Smooth muscle cell (in vitro differentiated cells): ENCODE data around the gene BICC1. TPM values are rescaled to one million over a fixed set of nuclear protein-coding genes. Genes with fewer than 3 reads are reported as not detected.
A peak's percentile ranks its signal among the peaks of the same experiment; 100 is the strongest.

ENCODE experiments used
- DNase-seq: peaks from one replicate; lab custom pipeline; 2025; ENCODE audit not compliant: unreplicated experiment; lab: John Stamatoyannopoulos, UW
- H2AFZ ChIP-seq: fragments of 200-600 bp; sonication (generic); 2 replicates; pipeline ENCODE4 v1.6.0; 2016; ENCODE audit warnings: antibody characterized with exemption, low read depth, mild to moderate bottlenecking
- H3F3A ChIP-seq: fragments of 200-600 bp; sonication (generic); 2 replicates; pipeline ENCODE4 v1.6.0; 2017; ENCODE audit warnings: antibody characterized with exemption, low read depth
- H3K27ac ChIP-seq: fragments of 200-600 bp; sonication (generic); 2 replicates; pipeline ENCODE4 v1.5.1; 2016; ENCODE audit warnings: low read depth, mild to moderate bottlenecking
- H3K27me3 ChIP-seq: fragments of 200-600 bp; sonication (generic); 2 replicates; pipeline ENCODE4 v1.6.1; 2016; ENCODE audit warnings: low read depth, mild to moderate bottlenecking
- H3K36me3 ChIP-seq: fragments of 200-600 bp; sonication (generic); 2 replicates; pipeline ENCODE4 v1.5.1; 2016; ENCODE audit warnings: low read depth
- H3K4me1 ChIP-seq: fragments of 200-600 bp; sonication (generic); 2 replicates; pipeline ENCODE4 v1.5.1; 2016; ENCODE audit warnings: low read depth
- H3K4me2 ChIP-seq: fragments of 200-600 bp; sonication (generic); 2 replicates; pipeline ENCODE4 v1.6.0; 2016; ENCODE audit warnings: mild to moderate bottlenecking
- H3K4me3 ChIP-seq: fragments of 200-600 bp; sonication (generic); 2 replicates; pipeline ENCODE4 v1.5.1; 2016; ENCODE audit warnings: mild to moderate bottlenecking
- H3K79me2 ChIP-seq: fragments of 200-600 bp; sonication (generic); 2 replicates; pipeline ENCODE4 v1.6.0; 2016; ENCODE audit warnings: low read depth, mild to moderate bottlenecking
- H3K9ac ChIP-seq: fragments of 200-600 bp; sonication (generic); 2 replicates; pipeline ENCODE4 v1.6.0; 2016; ENCODE audit warnings: low read depth
- H3K9me3 ChIP-seq: fragments of 200-600 bp; sonication (generic); replicated peaks from 2 replicates; pipeline ENCODE4 v1.5.1; 2016; ENCODE audit warnings: low read depth
- H4K20me1 ChIP-seq: fragments of 200-600 bp; sonication (generic); 2 replicates; pipeline ENCODE4 v1.6.0; 2016; ENCODE audit warnings: low read depth
- WGBS: methylation state at CpG from one replicate; pipeline ENCODE4 v1.1.7; 2016; ENCODE audit warnings: low lambda C conversion rate; 5-methylcytosine and 5-hydroxymethylcytosine counted together
- polyA plus RNA-seq: library from polyadenylated mRNA; unstranded; fragments of >200 nt; fragmentation: Nextera tagmentation; extraction: Ambion mirVana; gene quantifications from 2 replicates; pipeline ENCODE4 v1.2.1, GENCODE V29; 2016
- total RNA-seq: library from RNA; depleted of rRNA; stranded (reverse); fragments of >200 nt; gene quantifications from 2 replicates; pipeline ENCODE4 v1.2.3, GENCODE V29; 2014
- TF ChIP-seq, protein P1 (sequence below): fragments of 200-600 bp; sonication (generic); IDR thresholded peaks from 2 replicates; pipeline ENCODE4 v1.5.1; 2017; ENCODE audit warnings: borderline replicate concordance, mild to moderate bottlenecking, antibody characterized with exemption; ENCODE audit not compliant: insufficient read depth, poor library complexity, severe bottlenecking

BICC1 gene
- total and polyA plus RNA-seq, 2 experiments from 2014 or later = 7.9 to 23.0 TPM

DNA sequence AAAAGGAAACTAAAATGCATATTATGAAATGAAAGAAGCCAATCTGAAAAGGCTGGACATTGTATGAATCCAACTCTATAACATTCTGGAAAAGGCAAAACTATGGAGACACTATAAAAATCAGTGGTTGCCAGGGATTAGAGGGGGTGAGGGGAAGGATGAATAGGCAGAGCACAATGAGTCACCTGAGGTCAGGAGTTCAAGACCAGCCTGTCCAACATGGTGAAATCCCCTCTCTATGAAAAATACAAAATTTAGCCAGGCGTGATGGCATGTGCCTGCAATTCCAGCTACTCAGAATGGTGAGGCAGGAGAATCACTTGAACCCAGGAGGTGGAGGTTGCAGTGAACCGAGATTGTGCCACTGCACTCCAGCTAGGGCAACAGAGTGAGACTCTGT lies 338.9 kb downstream of the BICC1 start:
- H3K27ac ChIP-seq = no peak overlapping the region

DNA sequence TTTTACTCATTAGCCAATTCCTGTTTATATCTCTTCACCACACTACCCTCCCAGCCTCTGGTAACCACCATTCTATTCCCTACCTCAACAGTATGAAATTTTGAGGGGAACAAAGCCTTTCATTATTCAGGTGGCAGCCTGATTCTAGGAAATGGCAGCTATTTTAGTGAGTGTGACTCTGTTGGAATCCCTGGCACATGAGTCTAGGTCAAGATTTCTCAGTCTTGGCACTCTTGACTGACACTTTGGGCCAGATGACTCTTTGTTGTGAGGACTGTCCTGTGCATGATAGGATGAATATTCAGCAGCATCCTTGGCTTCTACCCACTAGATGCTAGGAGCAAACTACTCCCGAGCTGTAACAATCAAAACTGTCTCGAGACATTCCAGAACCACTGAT lies 341.0 kb downstream of the BICC1 start:
- no peak for DNase-seq
- Histone ChIP-seq H3K79me2 (no peaks in the 10 kb centered on the region), H3K27me3 (no peaks in the 10 kb centered on the region), H3K4me2 (no peak overlapping the region), H3K27ac (no peak overlapping the region), H2AFZ (no peak overlapping the region), H3K4me3 (no peak overlapping the region), H3K36me3 (no peaks in the 10 kb centered on the region), H3F3A (no peaks in the 10 kb centered on the region), H3K9me3 (no peaks in the 10 kb centered on the region), H3K4me1 (peaks cover 4% of the 10 kb centered on the region), H3K9ac (no peak overlapping the region), H4K20me1 (no peaks in the 10 kb centered on the region)
- WGBS = 100% methylated on average over 2 of the region's 2 CpGs
- TF ChIP-seq, protein P1, sequence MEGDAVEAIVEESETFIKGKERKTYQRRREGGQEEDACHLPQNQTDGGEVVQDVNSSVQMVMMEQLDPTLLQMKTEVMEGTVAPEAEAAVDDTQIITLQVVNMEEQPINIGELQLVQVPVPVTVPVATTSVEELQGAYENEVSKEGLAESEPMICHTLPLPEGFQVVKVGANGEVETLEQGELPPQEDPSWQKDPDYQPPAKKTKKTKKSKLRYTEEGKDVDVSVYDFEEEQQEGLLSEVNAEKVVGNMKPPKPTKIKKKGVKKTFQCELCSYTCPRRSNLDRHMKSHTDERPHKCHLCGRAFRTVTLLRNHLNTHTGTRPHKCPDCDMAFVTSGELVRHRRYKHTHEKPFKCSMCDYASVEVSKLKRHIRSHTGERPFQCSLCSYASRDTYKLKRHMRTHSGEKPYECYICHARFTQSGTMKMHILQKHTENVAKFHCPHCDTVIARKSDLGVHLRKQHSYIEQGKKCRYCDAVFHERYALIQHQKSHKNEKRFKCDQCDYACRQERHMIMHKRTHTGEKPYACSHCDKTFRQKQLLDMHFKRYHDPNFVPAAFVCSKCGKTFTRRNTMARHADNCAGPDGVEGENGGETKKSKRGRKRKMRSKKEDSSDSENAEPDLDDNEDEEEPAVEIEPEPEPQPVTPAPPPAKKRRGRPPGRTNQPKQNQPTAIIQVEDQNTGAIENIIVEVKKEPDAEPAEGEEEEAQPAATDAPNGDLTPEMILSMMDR = no peak

More for the DNA sequence above, 338.9 kb downstream of the BICC1 start:
- WGBS = 94% methylated on average over 2 of the region's 2 CpGs
- Histone ChIP-seq H3F3A (no peaks in the 10 kb centered on the region), H3K4me1 (peaks cover 4% of the 10 kb centered on the region), H3K79me2 (no peaks in the 10 kb centered on the region), H3K27me3 (no peaks in the 10 kb centered on the region), H3K36me3 (no peaks in the 10 kb centered on the region), H3K4me3 (no peak overlapping the region), H3K4me2 (no peak overlapping the region), H3K9me3 (no peaks in the 10 kb centered on the region), H3K9ac (no peak overlapping the region), H4K20me1 (no peaks in the 10 kb centered on the region), H2AFZ (no peak overlapping the region)
- no peak for DNase-seq
- TF ChIP-seq, protein P1 = no peak

DNA sequence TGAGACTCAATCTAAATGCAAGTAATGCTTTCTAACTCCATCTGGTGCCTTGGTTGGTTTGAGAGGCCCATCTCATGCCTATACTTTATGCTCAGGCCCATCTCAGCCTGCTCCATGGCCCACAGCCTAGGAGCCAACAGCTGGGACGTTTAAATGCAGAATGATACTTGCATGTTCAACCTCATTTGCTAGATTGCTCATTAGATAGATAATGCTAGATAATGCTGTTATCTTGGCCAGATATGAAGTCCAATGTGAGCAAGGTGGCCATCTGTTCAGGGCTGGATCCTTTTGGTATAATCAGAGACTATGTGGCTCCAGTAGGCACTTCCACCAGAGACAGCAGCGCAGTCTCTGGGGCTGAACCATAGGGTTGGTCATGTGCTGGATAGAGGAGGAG lies 342.1 kb downstream of the BICC1 start:
- Histone ChIP-seq H3K27ac (no peak overlapping the region), H3K9ac (no peak overlapping the region), H2AFZ (no peak overlapping the region), H3K4me3 (no peak overlapping the region), H3K79me2 (no peaks in the 10 kb centered on the region), H3F3A (no peaks in the 10 kb centered on the region), H4K20me1 (no peaks in the 10 kb centered on the region), H3K9me3 (no peaks in the 10 kb centered on the region), H3K36me3 (no peaks in the 10 kb centered on the region), H3K4me2 (no peak overlapping the region), H3K4me1 (peaks cover 4% of the 10 kb centered on the region), H3K27me3 (no peaks in the 10 kb centered on the region)
- 74% methylated on average over 2 of the region's 2 CpGs for WGBS
- no peak for DNase-seq
- TF ChIP-seq, protein P1 = no peak

DNA sequence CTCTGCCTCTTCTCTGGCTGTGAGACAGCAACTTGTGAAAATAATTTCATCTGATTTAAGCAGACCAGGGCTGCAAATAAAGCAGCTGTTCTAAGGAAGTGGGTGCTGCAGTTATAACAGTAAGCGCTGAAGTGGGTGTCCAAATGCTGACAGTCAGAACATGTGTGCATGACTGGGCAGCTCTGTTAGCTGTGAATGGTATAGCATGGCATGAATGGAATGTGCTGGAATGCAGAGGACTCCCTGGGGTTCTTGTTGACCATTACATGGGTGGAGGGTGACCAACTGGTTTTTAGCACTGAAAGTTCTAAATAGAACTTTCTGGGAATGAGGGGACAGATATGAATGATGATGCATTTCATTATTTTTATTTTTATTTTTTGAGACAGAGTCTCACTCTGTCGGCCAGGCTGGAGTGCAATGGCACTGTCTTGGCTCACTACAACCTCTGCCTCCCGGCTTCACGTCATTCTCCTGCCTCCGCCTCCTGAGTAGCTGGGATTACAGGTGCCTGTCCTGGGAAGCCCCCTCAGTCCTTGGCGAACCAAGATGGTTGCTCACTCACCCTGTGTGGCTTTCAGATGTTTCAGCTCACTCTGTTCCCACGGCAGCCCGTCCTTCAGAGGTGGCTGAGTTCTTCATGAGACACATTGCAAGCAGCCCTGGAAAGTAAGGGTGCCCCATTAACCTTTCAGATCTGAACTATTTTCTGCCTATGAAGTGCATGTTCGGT lies 344.0 kb downstream of the BICC1 start:
- Histone ChIP-seq H3K36me3 (no peaks in the 10 kb centered on the region), H3K4me3 (no peak overlapping the region), H3K79me2 (no peaks in the 10 kb centered on the region), H3K9me3 (no peaks in the 10 kb centered on the region), H4K20me1 (no peaks in the 10 kb centered on the region), H3K4me1 (peaks cover 4% of the 10 kb centered on the region), H3K9ac (no peak overlapping the region), H2AFZ (no peak overlapping the region), H3F3A (no peaks in the 10 kb centered on the region), H3K4me2 (peak overlapping the region; percentile 52), H3K27me3 (no peaks in the 10 kb centered on the region), H3K27ac (peak overlapping the region; percentile 36)
- 78% methylated on average over 9 of the region's 9 CpGs for WGBS
- TF ChIP-seq, protein P1 = no peak
- no peak for DNase-seq
